GM23338 (cell line): ENCODE results near the gene VAT1. TPM values are rescaled to one million over a fixed set of nuclear protein-coding genes. Genes with fewer than 3 reads are reported as not detected.

Experiments used
- ATAC-seq: fragments of 200-7000 bp; cut with Tn5 transposase; 3 replicates; pipeline ENCODE4 v1.9.1; 2020
- DNase-seq: peaks from one replicate; pipeline ENCODE4 v3.0.0-alpha.2; 2015; ENCODE audit warnings: low spot score
- H2AFZ ChIP-seq: fragments of 200-600 bp; sonication (generic); 2 replicates; pipeline ENCODE4 v1.8.0; 2016; ENCODE audit warnings: antibody characterized with exemption, mild to moderate bottlenecking, moderate library complexity
- H3F3A ChIP-seq: fragments of 200-600 bp; sonication (generic); replicated peaks from 2 replicates; pipeline ENCODE4 v1.8.0; 2017; ENCODE audit warnings: antibody characterized with exemption, mixed run types, low read depth
- H3K27ac ChIP-seq: fragments of 200-600 bp; sonication (generic); 2 replicates; pipeline ENCODE4 v1.6.1; 2016; ENCODE audit warnings: low read depth
- H3K27me3 ChIP-seq: fragments of 200-600 bp; sonication (generic); 2 replicates; pipeline ENCODE4 v1.8.0; 2016; ENCODE audit warnings: mild to moderate bottlenecking, mixed run types, moderate library complexity; ENCODE audit not compliant: insufficient read depth
- H3K36me3 ChIP-seq: fragments of 200-600 bp; sonication (generic); 2 replicates; pipeline ENCODE4 v1.8.0; 2016; ENCODE audit warnings: mild to moderate bottlenecking; ENCODE audit not compliant: insufficient read depth
- H3K4me1 ChIP-seq: fragments of 200-600 bp; sonication (generic); 2 replicates; pipeline ENCODE4 v1.8.0; 2016; ENCODE audit warnings: mild to moderate bottlenecking, moderate library complexity; ENCODE audit not compliant: insufficient read depth
- H3K4me2 ChIP-seq: fragments of 200-600 bp; sonication (generic); 2 replicates; pipeline ENCODE4 v1.7.1; 2017; ENCODE audit warnings: mixed run types
- H3K4me3 ChIP-seq: fragments of 200-600 bp; sonication (generic); 2 replicates; pipeline ENCODE4 v1.6.1; 2016; ENCODE audit warnings: mixed run types
- H3K79me2 ChIP-seq: fragments of 200-600 bp; sonication (generic); replicated peaks from 2 replicates; pipeline ENCODE4 v1.8.0; 2017; ENCODE audit warnings: mild to moderate bottlenecking; ENCODE audit not compliant: insufficient read depth
- H3K9me2 ChIP-seq: fragments of 200-600 bp; sonication (generic); 2 replicates; pipeline ENCODE4 v1.8.0; 2017; ENCODE audit not compliant: insufficient read depth
- H4K20me1 ChIP-seq: fragments of 200-600 bp; sonication (generic); replicated peaks from 2 replicates; pipeline ENCODE4 v1.8.0; 2017; ENCODE audit warnings: mild to moderate bottlenecking; ENCODE audit not compliant: insufficient read depth
- H3K27ac Mint-ChIP-seq: 2 replicates; pipeline ENCODE4 v1.8.0; 2020; ENCODE audit warnings: inconsistent platforms, mild to moderate bottlenecking, moderate library complexity, mixed read lengths
- H3K27me3 Mint-ChIP-seq: 3 replicates; pipeline ENCODE4 v1.8.0; 2022; ENCODE audit warnings: low read depth, mild to moderate bottlenecking, moderate library complexity, mixed read lengths, inconsistent platforms; ENCODE audit not compliant: insufficient read depth, poor library complexity
- H3K36me3 Mint-ChIP-seq: 3 replicates; pipeline ENCODE4 v1.8.0; 2021; ENCODE audit warnings: low read depth, mild to moderate bottlenecking, inconsistent platforms, moderate library complexity, mixed read lengths
- H3K4me1 Mint-ChIP-seq: 3 replicates; pipeline ENCODE4 v1.8.0; 2020; ENCODE audit warnings: mild to moderate bottlenecking, inconsistent platforms, mixed read lengths
- H3K4me3 Mint-ChIP-seq: 3 replicates; pipeline ENCODE4 v1.8.0; 2021; ENCODE audit warnings: moderate library complexity, mild to moderate bottlenecking, inconsistent platforms, mixed read lengths
- H3K9me3 Mint-ChIP-seq: 3 replicates; pipeline ENCODE4 v1.8.0; 2020; ENCODE audit warnings: moderate library complexity, mild to moderate bottlenecking, inconsistent platforms, mixed read lengths
- CREB1 ChIP-seq: fragments of 250-450 bp; sonication (Bioruptor Pico); IDR thresholded peaks from 2 replicates; pipeline ENCODE4 v1.5.0; 2020; ENCODE audit warnings: low read depth, mild to moderate bottlenecking, moderate library complexity
- EZH2 ChIP-seq: fragments of 200-600 bp; sonication (generic); IDR thresholded peaks from one replicate; pipeline ENCODE4 v1.8.0; 2017; ENCODE audit warnings: antibody characterized with exemption, mild to moderate bottlenecking, low read depth; ENCODE audit not compliant: unreplicated experiment
- EZH2phosphoT487 ChIP-seq: fragments of 200-600 bp; sonication (generic); IDR thresholded peaks from one replicate; pipeline ENCODE4 v1.8.1; 2018; ENCODE audit warnings: antibody characterized with exemption; ENCODE audit not compliant: unreplicated experiment
- JUNB ChIP-seq: IDR thresholded peaks from one replicate; pipeline ENCODE4 v1.6.1; 2016; ENCODE audit warnings: antibody characterized with exemption; ENCODE audit not compliant: unreplicated experiment
- NANOG ChIP-seq: IDR thresholded peaks from 2 replicates; pipeline ENCODE4 v1.6.1; 2016; ENCODE audit warnings: antibody characterized with exemption, borderline replicate concordance
- POLR2AphosphoS5 ChIP-seq: IDR thresholded peaks from 2 replicates; pipeline ENCODE4 v1.6.1; 2016; ENCODE audit warnings: antibody characterized with exemption, low read depth
- STAT1 ChIP-seq: IDR thresholded peaks from one replicate; pipeline ENCODE4 v1.6.1; 2016; ENCODE audit warnings: antibody characterized with exemption; ENCODE audit not compliant: unreplicated experiment
- ZNF114 ChIP-seq: fragments of 250-450 bp; sonication (Bioruptor Pico); IDR thresholded peaks from 2 replicates; pipeline ENCODE4 v1.5.0; 2020; ENCODE audit warnings: mild to moderate bottlenecking, moderate library complexity
- ZNF331 ChIP-seq: fragments of 250-450 bp; sonication (Bioruptor Pico); IDR thresholded peaks from 2 replicates; pipeline ENCODE4 v1.5.0; 2020; ENCODE audit warnings: low read depth, mild to moderate bottlenecking, moderate library complexity
- polyA plus RNA-seq: library from polyadenylated mRNA; unstranded; fragments of >200 nt; fragmentation: Nextera tagmentation; extraction: Ambion mirVana; gene quantifications from 2 replicates; pipeline ENCODE4 v1.2.1, GENCODE V29; 2016
- total RNA-seq: library from RNA; depleted of rRNA; stranded (reverse); fragments of >200 nt; shearing (Covaris generic); gene quantifications from 2 replicates; pipeline ENCODE4 v1.2.3, GENCODE V29; 2014
- TF ChIP-seq, protein P1 (sequence below): fragments of 250-450 bp; sonication (Bioruptor Pico); IDR thresholded peaks from 2 replicates; pipeline ENCODE4 v1.5.0; 2020; ENCODE audit warnings: mild to moderate bottlenecking, moderate library complexity
- TF ChIP-seq, protein P2 (sequence below): IDR thresholded peaks from one replicate; pipeline ENCODE4 v1.6.1; 2018; ENCODE audit warnings: antibody characterized with exemption; ENCODE audit not compliant: unreplicated experiment
- TF ChIP-seq, protein P3 (sequence below), 2 experiments: fragments of 200-600 bp in 1 of 2; sonication (generic) in 1 of 2; conservative IDR thresholded peaks; 2 replicates each; pipeline versions ENCODE4 v1.5.1 to v1.6.1; 2016 to 2017; ENCODE audit warnings: antibody characterized with exemption in 2 of 2, low read depth in 2 of 2, mild to moderate bottlenecking in 2 of 2, moderate library complexity in 1 of 2
- TF ChIP-seq, protein P4 (sequence below): IDR thresholded peaks from 2 replicates; pipeline ENCODE4 v1.6.1; 2016; ENCODE audit warnings: antibody characterized with exemption

The VAT1 gene
- total and polyA plus RNA-seq, 2 experiments from 2014 or later = 233 to 300 TPM

DNA sequence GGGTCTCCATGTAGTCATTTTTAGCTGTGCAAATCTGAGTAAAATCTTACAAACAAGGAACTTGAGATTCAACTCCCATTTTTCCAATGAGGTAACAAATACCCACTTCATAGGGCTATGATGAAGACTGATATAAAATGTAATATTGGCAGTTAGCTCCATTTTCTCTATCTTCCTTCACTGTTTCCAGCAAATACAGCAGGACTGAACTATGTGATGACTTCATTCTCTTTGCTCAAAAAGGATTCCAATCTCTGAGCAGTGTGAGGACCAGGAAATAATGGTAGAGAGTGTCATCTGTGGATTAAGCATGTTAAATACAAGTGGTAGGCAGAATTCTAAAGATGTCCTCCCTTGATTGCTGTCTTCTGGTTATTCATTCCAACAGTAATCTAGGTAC is 21.1 kb upstream of the VAT1 start:
- H3K4me1 Mint-ChIP-seq = peaks cover 49% of the 10 kb centered on the region
- H3K4me3 ChIP-seq = no peak overlapping the region
- DNase-seq (no peak), ATAC-seq (no peak)
- no peaks in the 10 kb centered on the region for H3K9me3 Mint-ChIP-seq
- no peak overlapping the region for H3K4me3 Mint-ChIP-seq
- no peaks in the 10 kb centered on the region; the same call in 1 of the 2 replicates for H3K36me3 ChIP-seq
- TF ChIP-seq, protein P1, sequence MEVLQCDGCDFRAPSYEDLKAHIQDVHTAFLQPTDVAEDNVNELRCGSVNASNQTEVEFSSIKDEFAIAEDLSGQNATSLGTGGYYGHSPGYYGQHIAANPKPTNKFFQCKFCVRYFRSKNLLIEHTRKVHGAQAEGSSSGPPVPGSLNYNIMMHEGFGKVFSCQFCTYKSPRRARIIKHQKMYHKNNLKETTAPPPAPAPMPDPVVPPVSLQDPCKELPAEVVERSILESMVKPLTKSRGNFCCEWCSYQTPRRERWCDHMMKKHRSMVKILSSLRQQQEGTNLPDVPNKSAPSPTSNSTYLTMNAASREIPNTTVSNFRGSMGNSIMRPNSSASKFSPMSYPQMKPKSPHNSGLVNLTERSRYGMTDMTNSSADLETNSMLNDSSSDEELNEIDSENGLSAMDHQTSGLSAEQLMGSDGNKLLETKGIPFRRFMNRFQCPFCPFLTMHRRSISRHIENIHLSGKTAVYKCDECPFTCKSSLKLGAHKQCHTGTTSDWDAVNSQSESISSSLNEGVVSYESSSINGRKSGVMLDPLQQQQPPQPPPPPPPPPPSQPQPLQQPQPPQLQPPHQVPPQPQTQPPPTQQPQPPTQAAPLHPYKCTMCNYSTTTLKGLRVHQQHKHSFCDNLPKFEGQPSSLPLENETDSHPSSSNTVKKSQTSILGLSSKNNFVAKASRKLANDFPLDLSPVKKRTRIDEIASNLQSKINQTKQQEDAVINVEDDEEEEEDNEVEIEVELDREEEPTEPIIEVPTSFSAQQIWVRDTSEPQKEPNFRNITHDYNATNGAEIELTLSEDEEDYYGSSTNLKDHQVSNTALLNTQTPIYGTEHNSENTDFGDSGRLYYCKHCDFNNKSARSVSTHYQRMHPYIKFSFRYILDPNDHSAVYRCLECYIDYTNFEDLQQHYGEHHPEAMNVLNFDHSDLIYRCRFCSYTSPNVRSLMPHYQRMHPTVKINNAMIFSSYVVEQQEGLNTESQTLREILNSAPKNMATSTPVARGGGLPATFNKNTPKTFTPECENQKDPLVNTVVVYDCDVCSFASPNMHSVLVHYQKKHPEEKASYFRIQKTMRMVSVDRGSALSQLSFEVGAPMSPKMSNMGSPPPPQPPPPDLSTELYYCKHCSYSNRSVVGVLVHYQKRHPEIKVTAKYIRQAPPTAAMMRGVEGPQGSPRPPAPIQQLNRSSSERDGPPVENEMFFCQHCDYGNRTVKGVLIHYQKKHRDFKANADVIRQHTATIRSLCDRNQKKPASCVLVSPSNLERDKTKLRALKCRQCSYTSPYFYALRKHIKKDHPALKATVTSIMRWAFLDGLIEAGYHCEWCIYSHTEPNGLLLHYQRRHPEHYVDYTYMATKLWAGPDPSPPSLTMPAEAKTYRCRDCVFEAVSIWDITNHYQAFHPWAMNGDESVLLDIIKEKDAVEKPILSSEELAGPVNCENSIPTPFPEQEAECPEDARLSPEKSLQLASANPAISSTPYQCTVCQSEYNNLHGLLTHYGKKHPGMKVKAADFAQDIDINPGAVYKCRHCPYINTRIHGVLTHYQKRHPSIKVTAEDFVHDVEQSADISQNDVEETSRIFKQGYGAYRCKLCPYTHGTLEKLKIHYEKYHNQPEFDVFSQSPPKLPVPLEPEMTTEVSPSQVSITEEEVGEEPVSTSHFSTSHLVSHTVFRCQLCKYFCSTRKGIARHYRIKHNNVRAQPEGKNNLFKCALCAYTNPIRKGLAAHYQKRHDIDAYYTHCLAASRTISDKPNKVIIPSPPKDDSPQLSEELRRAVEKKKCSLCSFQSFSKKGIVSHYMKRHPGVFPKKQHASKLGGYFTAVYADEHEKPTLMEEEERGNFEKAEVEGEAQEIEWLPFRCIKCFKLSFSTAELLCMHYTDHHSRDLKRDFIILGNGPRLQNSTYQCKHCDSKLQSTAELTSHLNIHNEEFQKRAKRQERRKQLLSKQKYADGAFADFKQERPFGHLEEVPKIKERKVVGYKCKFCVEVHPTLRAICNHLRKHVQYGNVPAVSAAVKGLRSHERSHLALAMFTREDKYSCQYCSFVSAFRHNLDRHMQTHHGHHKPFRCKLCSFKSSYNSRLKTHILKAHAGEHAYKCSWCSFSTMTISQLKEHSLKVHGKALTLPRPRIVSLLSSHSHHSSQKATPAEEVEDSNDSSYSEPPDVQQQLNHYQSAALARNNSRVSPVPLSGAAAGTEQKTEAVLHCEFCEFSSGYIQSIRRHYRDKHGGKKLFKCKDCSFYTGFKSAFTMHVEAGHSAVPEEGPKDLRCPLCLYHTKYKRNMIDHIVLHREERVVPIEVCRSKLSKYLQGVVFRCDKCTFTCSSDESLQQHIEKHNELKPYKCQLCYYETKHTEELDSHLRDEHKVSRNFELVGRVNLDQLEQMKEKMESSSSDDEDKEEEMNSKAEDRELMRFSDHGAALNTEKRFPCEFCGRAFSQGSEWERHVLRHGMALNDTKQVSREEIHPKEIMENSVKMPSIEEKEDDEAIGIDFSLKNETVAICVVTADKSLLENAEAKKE (CRISPR knock-in tag) = no peak
- TF ChIP-seq POLR2AphosphoS5 (no peak), ZNF331 (CRISPR knock-in tag) (no peak), CREB1 (CRISPR knock-in tag) (no peak), STAT1 (no peak), EZH2 (no peak), NANOG (no peak), JUNB (no peak), ZNF114 (CRISPR knock-in tag) (no peak), EZH2phosphoT487 (no peak)
- TF ChIP-seq, protein P2, sequence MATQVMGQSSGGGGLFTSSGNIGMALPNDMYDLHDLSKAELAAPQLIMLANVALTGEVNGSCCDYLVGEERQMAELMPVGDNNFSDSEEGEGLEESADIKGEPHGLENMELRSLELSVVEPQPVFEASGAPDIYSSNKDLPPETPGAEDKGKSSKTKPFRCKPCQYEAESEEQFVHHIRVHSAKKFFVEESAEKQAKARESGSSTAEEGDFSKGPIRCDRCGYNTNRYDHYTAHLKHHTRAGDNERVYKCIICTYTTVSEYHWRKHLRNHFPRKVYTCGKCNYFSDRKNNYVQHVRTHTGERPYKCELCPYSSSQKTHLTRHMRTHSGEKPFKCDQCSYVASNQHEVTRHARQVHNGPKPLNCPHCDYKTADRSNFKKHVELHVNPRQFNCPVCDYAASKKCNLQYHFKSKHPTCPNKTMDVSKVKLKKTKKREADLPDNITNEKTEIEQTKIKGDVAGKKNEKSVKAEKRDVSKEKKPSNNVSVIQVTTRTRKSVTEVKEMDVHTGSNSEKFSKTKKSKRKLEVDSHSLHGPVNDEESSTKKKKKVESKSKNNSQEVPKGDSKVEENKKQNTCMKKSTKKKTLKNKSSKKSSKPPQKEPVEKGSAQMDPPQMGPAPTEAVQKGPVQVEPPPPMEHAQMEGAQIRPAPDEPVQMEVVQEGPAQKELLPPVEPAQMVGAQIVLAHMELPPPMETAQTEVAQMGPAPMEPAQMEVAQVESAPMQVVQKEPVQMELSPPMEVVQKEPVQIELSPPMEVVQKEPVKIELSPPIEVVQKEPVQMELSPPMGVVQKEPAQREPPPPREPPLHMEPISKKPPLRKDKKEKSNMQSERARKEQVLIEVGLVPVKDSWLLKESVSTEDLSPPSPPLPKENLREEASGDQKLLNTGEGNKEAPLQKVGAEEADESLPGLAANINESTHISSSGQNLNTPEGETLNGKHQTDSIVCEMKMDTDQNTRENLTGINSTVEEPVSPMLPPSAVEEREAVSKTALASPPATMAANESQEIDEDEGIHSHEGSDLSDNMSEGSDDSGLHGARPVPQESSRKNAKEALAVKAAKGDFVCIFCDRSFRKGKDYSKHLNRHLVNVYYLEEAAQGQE = no peak
- TF ChIP-seq, protein P3, sequence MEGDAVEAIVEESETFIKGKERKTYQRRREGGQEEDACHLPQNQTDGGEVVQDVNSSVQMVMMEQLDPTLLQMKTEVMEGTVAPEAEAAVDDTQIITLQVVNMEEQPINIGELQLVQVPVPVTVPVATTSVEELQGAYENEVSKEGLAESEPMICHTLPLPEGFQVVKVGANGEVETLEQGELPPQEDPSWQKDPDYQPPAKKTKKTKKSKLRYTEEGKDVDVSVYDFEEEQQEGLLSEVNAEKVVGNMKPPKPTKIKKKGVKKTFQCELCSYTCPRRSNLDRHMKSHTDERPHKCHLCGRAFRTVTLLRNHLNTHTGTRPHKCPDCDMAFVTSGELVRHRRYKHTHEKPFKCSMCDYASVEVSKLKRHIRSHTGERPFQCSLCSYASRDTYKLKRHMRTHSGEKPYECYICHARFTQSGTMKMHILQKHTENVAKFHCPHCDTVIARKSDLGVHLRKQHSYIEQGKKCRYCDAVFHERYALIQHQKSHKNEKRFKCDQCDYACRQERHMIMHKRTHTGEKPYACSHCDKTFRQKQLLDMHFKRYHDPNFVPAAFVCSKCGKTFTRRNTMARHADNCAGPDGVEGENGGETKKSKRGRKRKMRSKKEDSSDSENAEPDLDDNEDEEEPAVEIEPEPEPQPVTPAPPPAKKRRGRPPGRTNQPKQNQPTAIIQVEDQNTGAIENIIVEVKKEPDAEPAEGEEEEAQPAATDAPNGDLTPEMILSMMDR (conservative IDR thresholded peaks at IDR 0.05; ENCODE audit: low read depth in 2 of 2) = no peak
- TF ChIP-seq, protein P4, sequence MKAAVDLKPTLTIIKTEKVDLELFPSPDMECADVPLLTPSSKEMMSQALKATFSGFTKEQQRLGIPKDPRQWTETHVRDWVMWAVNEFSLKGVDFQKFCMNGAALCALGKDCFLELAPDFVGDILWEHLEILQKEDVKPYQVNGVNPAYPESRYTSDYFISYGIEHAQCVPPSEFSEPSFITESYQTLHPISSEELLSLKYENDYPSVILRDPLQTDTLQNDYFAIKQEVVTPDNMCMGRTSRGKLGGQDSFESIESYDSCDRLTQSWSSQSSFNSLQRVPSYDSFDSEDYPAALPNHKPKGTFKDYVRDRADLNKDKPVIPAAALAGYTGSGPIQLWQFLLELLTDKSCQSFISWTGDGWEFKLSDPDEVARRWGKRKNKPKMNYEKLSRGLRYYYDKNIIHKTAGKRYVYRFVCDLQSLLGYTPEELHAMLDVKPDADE = no peak
- peaks cover 15% of the 10 kb centered on the region for H3K27me3 Mint-ChIP-seq
- H3K27ac ChIP-seq = peak overlapping the region; percentile 92; the same call in 1 of the 2 replicates
- H3K9me2 ChIP-seq = no peaks in the 10 kb centered on the region
- H3K4me1 ChIP-seq = peaks cover 40% of the 10 kb centered on the region
- no peaks in the 10 kb centered on the region for H4K20me1 ChIP-seq
- H3F3A ChIP-seq = peaks cover 13% of the 10 kb centered on the region; the same call in 1 of the 2 replicates
- no peak overlapping the region for H2AFZ ChIP-seq
- no peak overlapping the region for H3K4me2 ChIP-seq
- H3K27me3 ChIP-seq = no peaks in the 10 kb centered on the region
- peaks cover 18% of the 10 kb centered on the region for H3K36me3 Mint-ChIP-seq
- H3K27ac Mint-ChIP-seq = 0 out of 2 replicates have a peak overlapping the region, but pooled peaks have one; percentile 46
- H3K79me2 ChIP-seq = no peaks in the 10 kb centered on the region
